Femur (tissue), 1 donor: ENCODE data around the gene HHAT.
"Not testable (repeated sequence)": the region's sequence is repeated elsewhere in the genome, so short reads cannot be mapped to it uniquely, and the experiment has no call there.

Source experiments
- DNase-seq: peaks from one replicate; pipeline ENCODE4 v3.0.0-alpha.2; 2017

Gene HHAT

DNA sequence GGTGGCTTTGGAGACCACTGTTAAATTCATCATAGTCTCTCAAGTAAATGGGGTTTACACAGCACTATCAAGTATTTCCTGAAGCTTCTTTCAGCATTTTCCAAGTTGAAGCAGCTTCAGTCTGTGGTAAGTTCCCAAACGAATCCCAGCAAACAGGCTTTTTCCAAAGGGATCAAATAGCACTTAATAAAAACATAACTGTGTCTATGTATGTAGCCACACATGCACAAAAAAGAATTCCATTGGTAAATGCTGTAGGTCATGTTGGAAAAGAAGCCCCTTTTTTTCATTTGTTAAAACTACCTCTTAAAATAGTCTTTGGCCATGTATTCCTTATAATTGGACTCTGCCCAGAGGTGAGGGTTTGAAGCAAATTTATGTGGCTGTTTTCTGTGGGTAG is 69.8 kb downstream of the HHAT start:
- no peak for DNase-seq

DNA sequence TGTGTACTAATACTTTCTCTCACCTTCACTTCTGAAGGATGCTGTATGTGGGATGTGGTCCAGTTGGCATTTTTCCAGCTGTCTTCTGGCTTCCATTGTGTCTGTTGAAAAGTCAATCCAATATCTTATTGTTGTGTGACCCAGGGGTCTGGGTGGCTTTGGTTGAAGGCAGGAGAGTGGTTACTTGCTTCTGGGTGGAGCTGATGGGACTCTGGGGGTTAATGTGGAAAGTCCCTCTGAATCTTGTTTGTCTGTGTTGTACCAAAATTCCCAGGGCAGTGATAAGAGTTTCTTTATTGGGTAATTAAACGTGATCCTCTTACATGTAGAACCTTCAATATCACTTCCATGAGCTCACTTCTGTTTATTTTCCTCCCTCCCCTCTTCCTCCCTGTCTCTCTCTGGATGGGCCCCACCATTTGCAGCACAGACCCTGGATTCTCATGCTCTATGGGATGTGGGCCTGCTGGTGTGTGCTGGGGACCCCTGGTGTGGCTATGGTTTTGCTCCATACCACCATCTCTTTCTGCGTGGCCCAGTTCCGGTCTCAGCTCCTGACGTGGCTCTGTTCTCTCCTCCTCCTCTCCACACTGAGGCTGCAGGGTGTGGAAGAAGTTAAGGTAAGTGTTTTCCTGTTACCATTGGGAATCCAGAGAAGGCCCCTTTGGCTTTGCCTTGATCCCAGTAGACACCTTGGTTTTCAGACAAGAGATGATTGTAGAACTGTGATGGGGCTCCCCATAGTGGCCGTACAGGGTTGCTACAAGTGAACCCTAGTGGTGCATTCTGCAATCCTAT is 71.5 kb downstream of the HHAT start:
- DNase-seq = peak; percentile 50

DNA sequence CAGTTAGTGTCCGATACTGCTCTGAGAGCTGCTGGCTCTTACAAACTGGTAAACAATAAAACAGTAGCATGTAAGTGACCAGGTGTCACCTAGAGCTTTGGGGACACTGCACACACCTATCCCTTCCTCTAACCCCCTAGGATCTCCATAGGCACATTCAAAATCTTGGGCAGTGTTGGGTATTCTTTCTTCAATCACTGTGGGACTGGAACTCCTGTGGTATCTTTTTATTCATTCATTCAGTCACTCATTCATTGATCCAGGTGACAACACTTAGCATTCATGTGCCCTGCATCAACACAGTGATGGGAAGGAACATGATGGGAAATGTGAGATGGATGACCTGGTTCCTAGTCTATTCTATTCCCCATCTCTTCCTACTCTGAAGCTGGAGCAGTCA is 73.9 kb downstream of the HHAT start:
- DNase-seq = no peak

DNA sequence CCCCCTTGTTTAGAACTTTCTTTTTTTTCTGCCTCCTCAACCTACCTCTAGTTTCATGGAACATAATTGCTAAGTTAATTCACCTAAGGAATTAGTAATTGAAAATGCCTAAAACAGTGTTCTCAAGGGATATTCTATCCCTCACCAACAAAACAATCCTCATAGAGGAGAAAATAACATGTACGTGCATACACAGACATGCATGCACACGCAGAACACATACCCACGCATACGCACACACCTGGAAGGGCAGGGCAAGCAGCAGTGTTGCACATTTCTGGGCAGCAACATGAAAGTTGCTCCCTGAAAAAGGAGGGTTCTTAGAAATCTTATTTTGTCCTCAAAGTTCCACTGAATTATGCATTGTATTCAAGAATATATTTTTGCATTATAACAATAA is 76.6 kb downstream of the HHAT start:
- DNase-seq = no peak

DNA sequence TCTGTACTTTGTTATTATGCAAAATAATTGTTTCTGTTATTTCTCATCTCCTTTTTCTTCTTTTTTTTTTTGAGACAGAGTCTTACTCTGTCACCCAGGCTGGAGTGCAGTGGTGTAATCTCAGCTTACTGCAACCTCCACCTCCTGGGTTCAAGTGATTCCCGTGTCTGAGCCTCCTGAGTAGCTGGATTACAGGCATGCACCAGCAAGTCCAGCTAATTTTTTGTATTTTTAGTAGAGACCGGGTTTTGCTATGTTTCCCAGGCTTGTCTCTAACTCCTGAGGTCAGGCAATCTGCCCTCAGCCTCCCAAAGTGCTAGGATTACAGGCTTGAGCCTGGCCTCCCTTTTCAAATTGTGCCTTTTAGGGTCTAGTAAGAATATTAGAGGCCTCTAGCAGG is 77.6 kb downstream of the HHAT start:
- DNase-seq = not testable (repeated sequence)

DNA sequence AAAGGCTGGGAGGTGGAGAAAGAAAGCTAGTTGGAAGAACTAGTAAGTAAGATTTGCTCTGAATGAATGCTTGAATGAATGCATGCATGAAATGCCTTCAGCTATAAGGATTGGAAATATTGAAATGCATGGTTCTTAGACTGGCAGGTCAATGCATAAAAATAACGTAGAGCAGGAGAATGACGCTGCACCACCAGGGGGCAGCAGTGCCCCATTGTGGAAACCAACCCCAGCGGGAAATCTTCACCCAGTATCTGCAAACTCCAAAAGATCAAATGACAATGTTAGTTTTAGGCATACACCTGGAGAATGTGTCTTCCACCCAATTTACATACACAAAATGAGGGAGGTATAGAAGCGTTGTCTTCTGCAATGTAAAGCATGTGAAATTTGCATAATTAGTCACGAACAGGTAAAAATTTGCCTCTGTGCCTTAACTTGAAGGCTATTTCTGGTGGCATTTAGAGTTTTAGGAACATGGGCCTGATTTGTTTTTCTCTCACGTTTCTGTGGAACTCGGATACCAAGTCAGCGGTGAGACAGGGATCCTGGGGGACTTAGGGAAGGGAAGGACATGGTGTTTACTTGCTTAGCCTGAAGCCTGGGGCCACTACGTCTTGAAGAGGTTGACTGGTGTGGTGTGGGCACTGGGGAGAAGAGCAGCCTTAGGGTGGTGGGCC is 78.6 kb downstream of the HHAT start:
- peak; percentile 77 for DNase-seq

DNA sequence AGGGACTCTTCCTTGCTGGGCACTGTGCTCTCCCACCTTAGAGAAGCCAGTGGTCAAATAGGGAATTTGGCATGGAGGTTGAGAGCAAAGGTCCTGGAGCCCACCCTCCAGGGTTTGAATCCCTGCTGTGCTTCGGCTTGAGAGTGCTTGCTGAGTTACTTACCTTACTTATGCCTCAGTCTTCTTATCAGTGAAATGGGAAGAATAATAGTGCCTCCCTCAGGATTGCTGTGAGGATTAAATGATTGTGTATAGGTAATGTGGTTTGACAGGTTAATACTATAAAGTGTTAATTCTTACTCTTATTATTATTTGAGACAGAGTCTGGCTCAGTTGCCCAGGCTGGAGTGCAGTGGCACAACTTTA is 79.2 kb downstream of the HHAT start:
- DNase-seq = no peak

DNA sequence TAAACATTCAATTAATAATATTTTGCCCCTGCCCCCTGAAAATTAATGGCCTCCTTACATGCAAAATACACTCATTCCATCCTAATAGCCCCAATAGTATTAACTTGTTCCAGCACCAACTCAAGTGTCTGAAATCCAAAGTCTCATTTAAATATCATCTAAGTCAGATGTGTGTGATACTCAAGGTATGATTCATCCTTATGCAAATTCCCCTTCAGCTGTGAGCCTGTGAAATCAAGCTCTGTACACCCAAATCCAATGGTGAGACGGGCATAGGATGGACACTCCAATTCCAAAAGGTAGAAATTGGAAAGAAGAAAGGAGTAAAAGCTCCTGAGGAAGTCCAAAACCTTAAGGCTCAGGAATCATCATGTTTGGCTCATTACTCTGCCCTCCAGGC is 83.5 kb downstream of the HHAT start:
- no peak for DNase-seq

DNA sequence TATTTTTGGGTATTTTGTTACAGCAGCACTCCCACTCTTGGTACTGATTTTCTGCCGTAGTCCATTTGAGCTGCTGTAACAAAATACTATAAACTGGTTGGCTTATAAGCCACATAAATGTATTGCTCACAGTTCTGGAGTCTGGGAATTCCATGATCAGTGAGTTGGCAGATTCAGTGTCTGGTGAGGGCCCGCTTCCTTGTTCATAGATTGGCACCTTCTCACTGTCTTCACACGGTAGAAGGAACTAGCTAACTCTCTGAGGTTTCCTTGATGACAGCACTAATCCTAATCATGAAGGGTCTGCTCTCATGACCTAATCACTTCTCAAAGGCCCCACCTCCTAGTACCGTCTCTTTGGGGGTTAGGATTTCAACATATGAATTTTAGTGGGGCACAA is 85.2 kb downstream of the HHAT start:
- no peak for DNase-seq

DNA sequence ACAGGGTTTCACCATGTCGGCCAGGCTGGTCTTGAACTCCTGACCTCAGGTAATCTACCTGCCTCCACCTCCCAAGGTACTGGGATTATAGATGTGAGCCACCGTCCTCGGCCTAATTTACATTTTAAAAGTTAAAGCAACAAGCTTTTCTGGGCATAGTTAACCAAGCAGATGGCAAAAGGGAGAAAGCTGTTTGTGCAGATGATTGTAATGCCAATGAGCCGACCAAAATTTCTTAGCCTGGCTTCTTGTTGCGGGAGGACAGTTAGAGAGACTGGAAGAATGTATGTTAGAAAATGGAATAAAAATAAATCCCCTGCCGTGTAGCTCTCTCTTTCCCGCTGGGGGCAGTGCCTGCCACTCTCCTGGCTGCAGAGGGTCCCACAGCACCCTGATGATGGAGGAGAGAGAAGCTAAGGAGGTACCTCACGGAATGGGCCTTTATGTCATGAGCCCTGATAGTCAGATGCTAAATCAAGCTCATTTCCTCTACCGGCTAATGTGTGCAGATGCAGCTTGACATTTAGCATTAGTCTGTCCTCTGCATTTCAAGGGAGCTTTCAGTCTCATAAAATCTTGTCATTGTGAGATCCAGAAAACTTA is 87.2 kb downstream of the HHAT start:
- no peak for DNase-seq

DNA sequence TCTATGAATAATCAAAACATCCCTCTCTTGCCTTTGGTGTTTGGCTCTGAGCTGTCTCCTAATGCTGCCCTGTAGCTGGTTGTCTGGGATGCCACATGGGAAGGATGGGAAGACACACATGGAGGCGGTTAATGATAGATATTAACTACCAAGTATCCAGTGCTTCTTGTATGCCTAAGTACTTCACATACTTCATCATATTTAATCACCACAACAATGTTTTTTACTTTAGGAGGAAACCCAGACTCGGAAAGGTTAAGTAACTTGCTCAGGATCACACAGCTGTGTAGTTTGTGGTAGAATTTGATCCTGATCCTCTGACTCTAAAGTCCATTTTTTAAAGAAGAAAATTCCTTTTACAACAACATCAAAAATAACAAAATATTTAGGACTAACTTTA is 88.0 kb downstream of the HHAT start:
- DNase-seq = no peak

DNA sequence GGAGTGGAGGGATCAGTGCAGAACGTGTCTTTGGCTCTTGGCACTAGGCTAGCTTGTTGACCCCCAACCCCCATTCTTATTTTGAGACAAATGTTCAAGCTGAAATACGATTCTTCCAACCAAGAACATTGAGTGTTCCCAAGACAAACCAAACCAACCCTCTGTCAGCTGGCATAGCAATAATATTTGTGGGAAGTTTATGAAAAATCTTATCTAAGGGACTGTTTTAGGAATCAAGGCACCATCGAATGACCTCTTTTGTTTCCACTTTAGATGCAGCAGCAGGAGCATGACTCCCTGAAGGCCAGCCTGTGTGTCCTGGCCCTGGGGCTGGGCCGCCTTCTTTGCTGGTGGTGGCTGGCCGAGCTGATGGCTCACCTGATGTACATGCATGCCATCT is 89.2 kb downstream of the HHAT start:
- no peak for DNase-seq

DNA sequence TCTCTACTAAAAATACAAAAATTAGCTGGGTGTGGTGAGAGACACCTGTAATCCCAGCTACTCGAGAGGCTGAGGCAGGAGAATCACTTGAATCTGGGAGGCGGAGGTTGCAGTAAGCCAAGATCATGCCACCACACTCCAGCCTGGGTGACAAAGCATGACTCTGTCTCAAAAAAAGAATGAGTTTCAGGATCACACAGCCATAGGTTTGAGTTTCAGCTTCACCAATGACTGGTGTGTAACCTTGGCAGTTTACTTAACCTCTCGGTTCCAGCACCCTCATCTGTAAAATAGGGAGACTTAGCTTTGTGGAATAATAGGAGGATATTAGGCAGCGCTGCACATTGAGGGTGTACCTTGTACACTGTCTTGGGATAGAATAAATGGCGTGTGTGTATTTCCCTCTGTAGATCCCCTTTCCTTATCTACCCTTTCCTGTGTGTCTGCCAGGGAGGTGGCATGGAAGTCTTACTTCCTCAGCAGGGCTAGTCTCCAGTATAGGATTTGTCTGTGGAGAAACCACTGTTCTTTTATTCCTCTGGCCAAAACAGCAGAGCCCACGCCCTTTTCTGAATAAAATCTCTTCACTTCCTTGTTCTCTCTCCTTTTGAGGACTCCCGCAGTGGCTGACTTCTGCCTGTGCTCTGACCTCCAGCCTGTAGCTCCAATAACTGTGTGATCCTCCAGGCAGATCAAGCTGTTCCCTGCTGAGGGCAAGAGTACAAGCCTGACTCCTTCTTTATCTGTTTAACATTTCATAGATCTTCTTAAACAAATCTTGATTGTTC is 90.4 kb downstream of the HHAT start:
- no peak for DNase-seq

DNA sequence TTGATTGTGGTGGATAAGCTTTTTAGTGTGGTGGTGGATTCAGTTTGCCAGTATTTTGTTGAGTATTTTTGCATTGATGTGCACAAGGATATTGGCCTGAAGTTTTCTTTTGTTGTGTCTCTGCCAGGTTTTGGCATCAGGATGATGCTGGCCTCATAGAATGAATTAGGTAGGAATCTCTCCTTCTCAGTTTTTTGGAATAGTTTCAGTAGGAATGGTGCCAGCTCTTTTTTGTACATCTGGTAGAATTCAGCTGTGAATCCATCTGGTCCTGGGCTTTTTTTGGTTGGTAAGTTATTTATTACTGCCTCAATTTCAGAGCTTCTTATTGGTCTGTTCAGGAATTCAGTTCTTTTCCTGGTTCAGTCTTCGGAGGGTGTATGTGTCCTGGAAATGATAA is 98.0 kb downstream of the HHAT start:
- not testable (repeated sequence) for DNase-seq

DNA sequence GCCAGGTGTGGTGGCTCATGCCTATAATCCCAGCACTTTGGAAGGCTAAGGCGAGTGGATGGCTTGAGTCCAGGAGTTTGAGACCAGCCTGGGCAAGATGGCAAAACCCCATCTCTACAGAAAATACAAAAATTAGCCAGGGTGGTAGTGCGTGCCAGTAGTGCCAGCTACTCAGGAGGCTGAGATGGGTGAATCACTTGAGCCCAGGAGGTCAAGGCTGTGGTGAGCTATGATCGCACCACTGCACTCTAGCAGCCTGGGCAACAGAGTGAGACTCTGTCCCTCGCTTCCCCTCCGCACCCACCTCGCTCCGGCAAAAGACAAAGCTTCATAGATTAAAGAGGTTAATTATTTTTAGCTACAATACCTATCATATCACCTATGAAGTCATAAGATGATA is 100.0 kb downstream of the HHAT start:
- no peak for DNase-seq

DNA sequence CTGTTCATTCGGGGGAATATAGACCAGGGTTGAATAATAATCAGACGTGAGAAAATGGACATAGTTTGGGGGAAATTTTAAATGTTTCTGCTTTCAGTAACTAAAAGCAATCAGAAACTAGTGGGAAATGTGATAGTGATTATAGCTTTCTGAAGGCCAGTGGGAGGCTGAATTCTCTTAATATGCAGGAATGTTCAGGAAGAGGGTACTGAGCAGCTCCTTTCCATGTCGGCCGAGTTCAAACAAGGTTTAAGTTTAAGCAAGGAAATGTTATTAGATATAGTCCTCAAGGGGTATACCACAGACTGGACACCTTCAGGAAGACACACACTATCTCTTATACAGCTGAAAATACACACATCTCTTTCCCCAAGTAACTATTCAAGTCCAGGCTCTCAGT is 105.5 kb downstream of the HHAT start:
- DNase-seq = no peak

DNA sequence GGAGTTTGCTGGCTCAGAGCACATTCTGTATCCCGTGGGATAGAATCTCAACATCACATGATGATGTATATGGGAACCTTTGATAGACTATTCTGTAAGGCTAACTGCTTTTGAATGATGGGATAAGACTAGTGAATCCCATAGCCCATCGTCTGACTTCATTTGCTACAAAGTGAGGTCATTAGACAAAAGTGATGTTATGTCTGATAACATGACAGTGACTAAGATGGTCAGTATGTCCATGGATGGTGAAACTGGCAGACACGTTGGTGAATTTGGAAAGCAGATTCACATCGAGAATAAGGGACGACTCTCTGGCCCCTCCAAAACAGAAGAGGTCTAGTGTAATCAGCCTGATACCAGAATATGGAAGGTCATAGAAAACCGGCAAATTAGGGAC is 108.4 kb downstream of the HHAT start:
- no peak for DNase-seq

DNA sequence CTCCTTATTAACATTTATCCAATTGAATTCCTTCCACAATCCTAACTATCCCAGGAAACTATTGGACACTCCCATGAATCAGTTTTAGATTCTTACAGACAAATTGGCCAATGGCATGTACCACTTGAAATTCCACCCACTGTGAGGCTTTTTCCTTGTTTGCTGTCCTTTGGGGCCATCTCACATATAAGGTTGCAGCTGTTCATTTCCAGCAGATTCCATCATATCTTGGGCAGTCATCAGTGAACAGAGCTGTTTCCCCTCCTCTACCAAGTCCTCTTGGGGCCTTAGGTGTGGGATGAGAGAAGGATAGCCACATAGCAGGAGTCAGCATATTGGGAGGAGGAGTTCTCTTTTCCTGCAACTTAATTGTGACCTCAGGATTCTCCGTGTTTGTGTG is 109.1 kb downstream of the HHAT start:
- no peak for DNase-seq

DNA sequence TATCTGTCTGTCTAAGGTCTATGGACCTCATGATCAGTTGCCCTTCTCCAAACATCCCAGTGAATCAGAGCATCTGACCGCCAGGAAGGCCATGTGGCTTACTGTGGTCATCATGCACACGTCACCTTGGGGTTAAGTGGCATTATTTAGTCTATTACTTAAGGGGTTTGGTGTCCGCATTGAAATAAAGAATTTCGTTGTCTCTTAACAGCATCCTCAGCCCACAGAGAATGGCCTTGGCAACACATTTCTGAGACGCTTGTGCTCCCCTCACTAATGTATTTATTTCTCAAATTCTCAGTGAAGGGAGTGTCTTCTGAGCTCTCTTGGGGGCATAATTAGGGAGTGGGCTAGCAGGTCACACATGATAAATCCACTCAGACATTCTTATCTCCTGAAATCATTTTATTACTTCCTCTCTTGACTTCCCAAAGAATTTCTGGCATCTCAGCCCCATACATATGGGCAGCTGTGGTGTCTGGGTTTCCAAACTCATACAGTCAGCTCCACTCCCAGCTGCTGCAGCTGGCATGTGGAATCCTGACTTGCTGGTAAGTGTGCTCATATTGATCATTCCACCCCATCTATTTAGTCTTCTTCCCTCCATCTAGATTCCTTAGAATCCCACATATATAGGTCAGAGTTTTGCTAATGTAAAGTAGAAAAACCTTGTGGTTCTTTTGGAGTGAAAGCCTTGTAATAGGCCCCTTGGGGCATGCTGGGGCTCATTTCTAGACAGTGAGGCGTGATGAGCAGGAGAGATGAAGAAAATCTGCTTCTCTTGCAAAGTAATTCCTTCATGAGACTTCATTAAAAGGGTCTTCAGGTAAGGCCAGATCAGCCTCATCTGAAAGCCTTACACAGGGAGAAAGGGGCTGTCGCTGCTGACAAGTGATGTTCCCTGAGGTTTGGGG is 110.5 kb downstream of the HHAT start:
- peak; percentile 69 for DNase-seq

DNA sequence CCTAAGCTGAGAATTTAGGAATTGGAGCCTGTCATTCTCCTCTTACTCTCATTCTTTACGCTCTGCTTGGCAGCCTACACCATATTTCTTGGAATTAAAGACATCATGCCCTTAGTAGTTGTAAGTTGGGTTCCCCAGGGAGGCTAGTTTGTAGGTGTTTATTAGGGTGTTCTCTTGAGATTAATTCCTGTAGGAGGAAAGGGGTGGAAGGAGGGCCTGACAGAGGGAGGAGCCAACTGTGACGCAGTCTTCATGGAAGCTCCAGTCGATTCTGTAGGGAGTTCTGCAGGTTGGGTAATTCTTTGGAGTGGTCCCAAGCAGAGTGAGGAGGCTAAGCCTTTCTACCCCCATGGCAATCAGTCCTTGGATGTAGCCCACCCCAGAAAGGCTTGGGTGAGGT is 111.4 kb downstream of the HHAT start:
- DNase-seq = no peak

DNA sequence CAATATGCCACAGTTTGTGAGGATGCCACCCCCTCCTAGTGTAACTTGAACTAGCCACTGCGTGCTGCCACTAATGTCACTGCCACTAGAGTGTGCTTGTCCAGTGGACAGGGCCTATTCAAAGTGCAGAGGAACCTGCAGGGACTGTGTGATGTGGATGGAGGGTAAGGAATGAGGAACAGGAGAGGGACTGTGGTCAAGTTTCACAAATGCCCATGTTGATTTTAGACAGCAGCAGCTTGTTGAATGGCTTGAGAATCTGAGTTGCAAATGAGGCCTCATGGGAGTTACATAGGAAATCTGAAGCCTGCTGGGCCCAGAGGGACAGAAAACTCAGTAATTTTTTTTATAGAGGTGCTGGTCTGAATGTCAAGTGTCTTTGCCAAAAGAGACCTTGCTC is 112.3 kb downstream of the HHAT start:
- no peak for DNase-seq

DNA sequence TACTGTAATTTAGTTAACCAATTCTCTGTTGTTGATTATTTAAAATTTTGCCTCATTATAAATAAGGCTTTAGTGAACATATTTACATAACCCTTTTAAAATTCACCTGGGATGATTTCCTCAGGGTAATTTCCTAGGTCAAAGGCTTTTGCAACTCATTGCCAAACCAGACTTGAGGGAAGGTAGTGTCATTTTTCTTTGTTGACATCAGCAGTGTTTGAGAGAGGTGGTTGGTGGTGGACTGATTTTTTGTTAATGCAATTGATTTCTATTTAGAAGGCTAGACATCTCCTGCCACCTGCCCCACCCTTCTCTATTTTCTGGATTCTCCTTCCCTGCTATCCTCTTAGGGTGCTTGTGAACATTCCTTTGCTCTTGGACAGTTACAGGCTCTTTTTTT is 116.8 kb downstream of the HHAT start:
- no peak for DNase-seq

DNA sequence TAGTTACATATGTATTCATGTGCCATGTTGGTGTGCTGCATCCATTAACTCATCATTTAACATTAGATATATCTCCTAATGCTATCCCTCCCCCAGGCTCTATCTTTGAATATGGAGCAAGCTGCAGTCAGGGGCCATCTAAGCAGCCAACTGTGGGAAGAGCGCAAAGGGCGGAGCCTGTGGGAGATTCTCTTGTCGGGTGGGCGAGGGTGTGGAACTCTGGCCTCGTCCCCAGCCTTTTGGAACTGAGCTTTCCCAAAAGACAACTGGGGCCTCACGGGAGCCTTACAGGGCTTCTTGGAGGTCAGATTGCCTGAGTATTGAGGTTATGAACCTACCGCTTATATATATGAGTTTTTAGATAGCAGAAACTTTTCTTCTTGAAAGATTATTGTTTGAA is 117.2 kb downstream of the HHAT start:
- DNase-seq = no peak
